IMR-90 (cell line): Measurements from ENCODE around the gene ACTN1.

ENCODE experiments used
- BHLHE40 ChIP-seq: fragments of 150-350 bp; IDR thresholded peaks from 2 replicates; pipeline ENCODE4 v1.6.1; 2016; ENCODE audit warnings: mild to moderate bottlenecking, low read depth, low read length
- MXI1 ChIP-seq: IDR thresholded peaks from 2 replicates; pipeline ENCODE4 v1.6.1; 2012; ENCODE audit warnings: low read depth, mild to moderate bottlenecking, low read length, moderate library complexity, borderline replicate concordance
- POLR2A ChIP-seq: IDR thresholded peaks from 2 replicates; pipeline ENCODE4 v1.6.1; 2012; ENCODE audit warnings: mild to moderate bottlenecking, low read depth, low read length
- RAD21 ChIP-seq: IDR thresholded peaks from 2 replicates; pipeline ENCODE4 v1.6.1; 2012; ENCODE audit warnings: low read length, improper control_type of control experiment
- RFX5 ChIP-seq: IDR thresholded peaks from 2 replicates; pipeline ENCODE4 v1.8.0; 2012; ENCODE audit warnings: low read depth, mild to moderate bottlenecking, low read length, moderate library complexity
- TF ChIP-seq, protein P1 (sequence below): conservative IDR thresholded peaks from 2 replicates; pipeline ENCODE4 v1.5.1; 2012; ENCODE audit warnings: mild to moderate bottlenecking, low read depth, low read length, improper control_type of control experiment
- TF ChIP-seq, protein P2 (sequence below): fragments of 150-350 bp; IDR thresholded peaks from 2 replicates; pipeline ENCODE4 v1.6.1; 2017; ENCODE audit warnings: mild to moderate bottlenecking, antibody characterized with exemption, low read length, low read depth
- TF ChIP-seq, protein P3 (sequence below): fragments of 150-350 bp; IDR thresholded peaks from 2 replicates; pipeline ENCODE4 v1.6.1; 2016; ENCODE audit warnings: low read depth, mild to moderate bottlenecking, low read length, moderate library complexity, borderline replicate concordance

DNA sequence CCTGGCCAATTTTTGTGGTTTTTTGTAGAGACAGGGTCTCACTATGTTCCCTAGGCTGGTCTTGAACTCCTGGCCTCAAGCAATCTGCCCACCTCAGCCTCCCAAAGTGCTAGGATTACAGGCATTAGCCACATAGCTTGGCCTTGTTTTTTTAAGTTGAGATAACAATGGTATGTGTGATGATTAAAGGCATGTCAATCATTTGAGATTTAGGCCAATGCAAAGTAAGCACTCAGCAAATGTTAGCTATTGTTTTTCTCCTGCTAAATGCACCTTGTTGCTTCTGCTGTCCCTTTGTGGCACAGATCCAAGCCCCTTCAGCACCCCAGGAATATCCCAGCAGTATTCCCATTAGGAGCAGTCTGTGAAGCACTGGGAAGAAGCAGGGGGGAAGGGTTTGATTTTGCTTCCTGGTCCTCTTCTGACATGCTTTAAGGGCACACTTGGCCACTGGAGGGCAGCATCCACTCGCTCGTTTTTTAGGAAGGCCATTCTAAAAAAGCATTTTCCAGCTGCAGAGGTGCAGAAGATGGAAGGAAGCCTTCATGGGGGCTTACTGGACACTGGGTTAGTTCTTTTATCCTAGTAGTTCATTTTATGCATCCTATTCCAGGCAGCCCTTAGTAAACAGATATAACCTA is 116.0 kb downstream of the ACTN1 start:
- TF ChIP-seq, protein P1, sequence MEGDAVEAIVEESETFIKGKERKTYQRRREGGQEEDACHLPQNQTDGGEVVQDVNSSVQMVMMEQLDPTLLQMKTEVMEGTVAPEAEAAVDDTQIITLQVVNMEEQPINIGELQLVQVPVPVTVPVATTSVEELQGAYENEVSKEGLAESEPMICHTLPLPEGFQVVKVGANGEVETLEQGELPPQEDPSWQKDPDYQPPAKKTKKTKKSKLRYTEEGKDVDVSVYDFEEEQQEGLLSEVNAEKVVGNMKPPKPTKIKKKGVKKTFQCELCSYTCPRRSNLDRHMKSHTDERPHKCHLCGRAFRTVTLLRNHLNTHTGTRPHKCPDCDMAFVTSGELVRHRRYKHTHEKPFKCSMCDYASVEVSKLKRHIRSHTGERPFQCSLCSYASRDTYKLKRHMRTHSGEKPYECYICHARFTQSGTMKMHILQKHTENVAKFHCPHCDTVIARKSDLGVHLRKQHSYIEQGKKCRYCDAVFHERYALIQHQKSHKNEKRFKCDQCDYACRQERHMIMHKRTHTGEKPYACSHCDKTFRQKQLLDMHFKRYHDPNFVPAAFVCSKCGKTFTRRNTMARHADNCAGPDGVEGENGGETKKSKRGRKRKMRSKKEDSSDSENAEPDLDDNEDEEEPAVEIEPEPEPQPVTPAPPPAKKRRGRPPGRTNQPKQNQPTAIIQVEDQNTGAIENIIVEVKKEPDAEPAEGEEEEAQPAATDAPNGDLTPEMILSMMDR = peak; percentile 85
- TF ChIP-seq, protein P2, sequence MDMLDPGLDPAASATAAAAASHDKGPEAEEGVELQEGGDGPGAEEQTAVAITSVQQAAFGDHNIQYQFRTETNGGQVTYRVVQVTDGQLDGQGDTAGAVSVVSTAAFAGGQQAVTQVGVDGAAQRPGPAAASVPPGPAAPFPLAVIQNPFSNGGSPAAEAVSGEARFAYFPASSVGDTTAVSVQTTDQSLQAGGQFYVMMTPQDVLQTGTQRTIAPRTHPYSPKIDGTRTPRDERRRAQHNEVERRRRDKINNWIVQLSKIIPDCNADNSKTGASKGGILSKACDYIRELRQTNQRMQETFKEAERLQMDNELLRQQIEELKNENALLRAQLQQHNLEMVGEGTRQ = no peak
- TF ChIP-seq MXI1 (no peak), RAD21 (peak; percentile 75), RFX5 (no peak), POLR2A (0 out of 2 replicates have a peak, but pooled peaks have one; percentile 41), BHLHE40 (no peak)
- TF ChIP-seq, protein P3, sequence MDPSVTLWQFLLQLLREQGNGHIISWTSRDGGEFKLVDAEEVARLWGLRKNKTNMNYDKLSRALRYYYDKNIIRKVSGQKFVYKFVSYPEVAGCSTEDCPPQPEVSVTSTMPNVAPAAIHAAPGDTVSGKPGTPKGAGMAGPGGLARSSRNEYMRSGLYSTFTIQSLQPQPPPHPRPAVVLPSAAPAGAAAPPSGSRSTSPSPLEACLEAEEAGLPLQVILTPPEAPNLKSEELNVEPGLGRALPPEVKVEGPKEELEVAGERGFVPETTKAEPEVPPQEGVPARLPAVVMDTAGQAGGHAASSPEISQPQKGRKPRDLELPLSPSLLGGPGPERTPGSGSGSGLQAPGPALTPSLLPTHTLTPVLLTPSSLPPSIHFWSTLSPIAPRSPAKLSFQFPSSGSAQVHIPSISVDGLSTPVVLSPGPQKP = no peak
